ENCODE results near the gene SRF.

DNA sequence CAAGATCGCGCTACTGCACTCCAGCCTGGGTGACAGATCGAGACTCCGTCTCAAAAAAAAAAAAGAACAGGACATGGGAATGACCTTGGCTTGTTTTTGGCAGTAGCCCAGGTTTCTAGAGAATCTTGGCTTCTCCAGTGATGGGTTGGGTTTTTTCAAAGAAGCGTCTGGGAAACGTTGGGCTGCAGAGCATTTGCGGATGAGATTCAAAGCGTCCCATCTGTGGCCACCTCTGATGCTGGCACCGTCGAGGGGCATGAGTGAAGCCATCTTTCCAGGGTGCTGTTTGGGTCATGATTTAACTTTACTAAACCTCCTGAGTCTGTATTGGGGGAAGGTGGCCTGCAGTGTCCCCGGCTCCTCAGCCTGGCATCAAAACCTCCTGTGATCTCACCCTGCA lies 43.2 kb upstream of the SRF start:
- TF ChIP-seq EZH2 (IDR thresholded peaks at IDR 0.05) (no peak), POLR2AphosphoS5 (IDR thresholded peaks at IDR 0.05; ENCODE audit: borderline replicate concordance, low read depth, low read length) (no peak)
